Gastrocnemius medialis (tissue), 4 donors: ENCODE measurements around the gene GLI3.

ENCODE experiments used
- CTCF ChIP-seq, 5 experiments: fragments of 450-650 bp in 3 of 5; fragments of 200-600 bp in 2 of 5; sonication (generic) in 2 of 5; IDR thresholded peaks in 4 of 5; conservative IDR thresholded peaks in 1 of 5; 1 replicate in 4 of 5; 2 replicates in 1 of 5; pipeline ENCODE4 v1.5.1; 2016 to 2019; ENCODE audit warnings: antibody characterized with exemption in 5 of 5, mild to moderate bottlenecking in 3 of 5, moderate library complexity in 3 of 5
- POLR2A ChIP-seq, 2 donors: fragments of 450-650 bp; IDR thresholded peaks; one replicate each; pipeline ENCODE4 v1.6.1; 2017; ENCODE audit warnings: antibody characterized with exemption in 2 of 2, mild to moderate bottlenecking in 2 of 2, moderate library complexity in 2 of 2

GRCh38 chr7:42194238-42194637, 42.8 kb downstream of the GLI3 start:
- TF ChIP-seq CTCF (IDR thresholded peaks at IDR 0.05 in 4 of 5, conservative IDR thresholded peaks at IDR 0.05 in 1 of 5) (no peak), POLR2A (IDR thresholded peaks at IDR 0.05) (no peak)
